AG04450 (cell line): ENCODE data around the gene ZDHHC14. TPM values are rescaled to one million over a fixed set of nuclear protein-coding genes. Genes with fewer than 3 reads are reported as not detected.

Experiments used
- CTCF ChIA-PET: fragments of 300-600, 350-600 bp; formaldehyde crosslinking; extraction: SDS; loops from one replicate; lab custom pipeline; 2022; ENCODE audit warnings: antibody characterized with exemption, inconsistent platforms; lab: Charles Lee
- POLR2A ChIA-PET: fragments of 350-600 bp; formaldehyde crosslinking; extraction: SDS; loops from one replicate; lab custom pipeline; 2021; ENCODE audit warnings: antibody characterized with exemption, inconsistent platforms; lab: Yijun Ruan, JAX
- DNase-seq: peaks from one replicate; pipeline ENCODE4 v3.0.0-alpha.2; 2011; ENCODE audit warnings: low read depth, low spot score
- H3K27ac ChIP-seq: one replicate; pipeline ENCODE4 v1.5.1; 2012; ENCODE audit warnings: low read depth, low read length, control low read depth
- H3K27me3 ChIP-seq: one replicate; pipeline ENCODE4 v1.6.0; 2012; ENCODE audit warnings: low read length; ENCODE audit not compliant: control insufficient read depth, insufficient read depth
- H3K4me3 ChIP-seq: 2 replicates; pipeline ENCODE4 v1.5.1; 2011; ENCODE audit warnings: mild to moderate bottlenecking, low read depth, low read length, control low read depth
- H3K9me3 ChIP-seq: 2 replicates; pipeline ENCODE4 v1.5.1; 2012; ENCODE audit warnings: low read length; ENCODE audit not compliant: control insufficient read depth, insufficient read depth
- CTCF ChIP-seq: IDR thresholded peaks from 2 replicates; pipeline ENCODE4 v1.5.1; 2011; ENCODE audit warnings: low read depth, low read length, control low read depth, inconsistent platforms
- polyA plus RNA-seq: library from polyadenylated mRNA; depleted of rRNA; stranded (reverse); fragments of >200 nt; gene quantifications from 2 replicates; pipeline ENCODE4 v1.2.3, GENCODE V29; 2011

Gene ZDHHC14
- polyA plus RNA-seq, 1 experiment: 2.2 TPM

- no peak for TF ChIP-seq CTCF
- POLR2A ChIA-PET: no interaction called here
- CTCF ChIA-PET: no interaction called here
- H3K27ac ChIP-seq: no peak overlapping the region
- no peaks in the 10 kb centered on the region for H3K27me3 ChIP-seq
- DNase-seq: no peak
- no peak overlapping the region for H3K4me3 ChIP-seq
- peaks cover 8% of the 10 kb centered on the region for H3K9me3 ChIP-seq
Measured at GRCh38 chr6:157503018-157503747, 122.2 kb downstream of the ZDHHC14 start.

GRCh38 chr6:157505912-157506491 is 125.0 kb downstream of the ZDHHC14 start:
- no peak overlapping the region for H3K27ac ChIP-seq
- H3K4me3 ChIP-seq: no peak overlapping the region
- H3K9me3 ChIP-seq: peaks cover 8% of the 10 kb centered on the region
- TF ChIP-seq CTCF: no peak
- no peaks in the 10 kb centered on the region for H3K27me3 ChIP-seq
- no peak for DNase-seq
- CTCF ChIA-PET: no interaction called here
- POLR2A ChIA-PET: no interaction called here

GRCh38 chr6:157510323-157511188 is 129.6 kb downstream of the ZDHHC14 start:
- Histone ChIP-seq H3K27ac (no peak overlapping the region), H3K27me3 (no peaks in the 10 kb centered on the region), H3K9me3 (peaks cover 8% of the 10 kb centered on the region), H3K4me3 (no peak overlapping the region)
- no peak for DNase-seq
- TF ChIP-seq CTCF: no peak
- ChIA-PET CTCF (no interaction called here), POLR2A (no interaction called here)

GRCh38 chr6:157511682-157512381 is 130.8 kb downstream of the ZDHHC14 start:
- H3K27me3 ChIP-seq: no peaks in the 10 kb centered on the region
- DNase-seq: no peak
- H3K4me3 ChIP-seq: no peak overlapping the region
- no peaks in the 10 kb centered on the region; the same call in 1 of the 2 replicates for H3K9me3 ChIP-seq
- ChIA-PET POLR2A (no interaction called here), CTCF (no interaction called here)
- no peak overlapping the region for H3K27ac ChIP-seq
- no peak for TF ChIP-seq CTCF
